Stimulated activated naive B cell treated with anti-CD40 and anti-IgM and Interleukin-4, amounts not matched to agents 10 μg/mL and 1 μg/mL and 100 μg/mL, for 72 hours (primary cell): ENCODE results near the gene SLC25A23.
"Not testable (repeated sequence)": the region's sequence is repeated elsewhere in the genome, so short reads cannot be mapped to it uniquely, and the experiment has no call there.

Source experiments
- ATAC-seq, 2 donors: fragments of 150-1000 bp; cut with Tn5 transposase; replicated peaks; 2 replicates each; pipeline ENCODE4 v1.10.0; 2021; ENCODE audit warnings: moderate library complexity in 1 of 2
- DNase-seq: peaks from one replicate; pipeline ENCODE4 v3.0.0; 2021
- H3K27ac Mint-ChIP-seq: one replicate; pipeline ENCODE4 v1.8.0; 2022; ENCODE audit warnings: mild to moderate bottlenecking, mixed read lengths
- H3K27me3 Mint-ChIP-seq, 2 donors: one replicate each; pipeline ENCODE4 v1.8.0; 2022; ENCODE audit warnings: mixed read lengths in 2 of 2
- H3K36me3 Mint-ChIP-seq, 2 donors: one replicate each; pipeline ENCODE4 v1.8.0; 2022; ENCODE audit warnings: mixed read lengths in 2 of 2, mild to moderate bottlenecking in 1 of 2
- H3K4me1 Mint-ChIP-seq, 2 donors: one replicate each; pipeline ENCODE4 v1.8.0; 2022; ENCODE audit warnings: mixed read lengths in 2 of 2, mild to moderate bottlenecking in 1 of 2
- H3K4me3 Mint-ChIP-seq, 2 donors: one replicate each; pipeline ENCODE4 v1.8.0; 2022; ENCODE audit warnings: mild to moderate bottlenecking in 2 of 2, mixed read lengths in 2 of 2, moderate library complexity in 1 of 2
- H3K9me3 Mint-ChIP-seq, 2 donors: one replicate each; pipeline ENCODE4 v1.8.0; 2022; ENCODE audit warnings: mixed read lengths in 2 of 2, mild to moderate bottlenecking in 1 of 2

SLC25A23 gene

GRCh38 chr19:6459262-6460098, at the start of gene SLC25A23:
SLC25A23 (minus strand) TSS chr19:6459792; CDS start chr19:6459628, 164 bp downstream.
- H3K36me3 Mint-ChIP-seq: peaks cover 17 to 21% of the 10 kb centered on the region in 2 donors
- H3K4me3 Mint-ChIP-seq: peak within 1 kb of the TSS; percentile 93 to 97
- peak within 1 kb of the TSS; percentile 91 for H3K27ac Mint-ChIP-seq

DNA sequence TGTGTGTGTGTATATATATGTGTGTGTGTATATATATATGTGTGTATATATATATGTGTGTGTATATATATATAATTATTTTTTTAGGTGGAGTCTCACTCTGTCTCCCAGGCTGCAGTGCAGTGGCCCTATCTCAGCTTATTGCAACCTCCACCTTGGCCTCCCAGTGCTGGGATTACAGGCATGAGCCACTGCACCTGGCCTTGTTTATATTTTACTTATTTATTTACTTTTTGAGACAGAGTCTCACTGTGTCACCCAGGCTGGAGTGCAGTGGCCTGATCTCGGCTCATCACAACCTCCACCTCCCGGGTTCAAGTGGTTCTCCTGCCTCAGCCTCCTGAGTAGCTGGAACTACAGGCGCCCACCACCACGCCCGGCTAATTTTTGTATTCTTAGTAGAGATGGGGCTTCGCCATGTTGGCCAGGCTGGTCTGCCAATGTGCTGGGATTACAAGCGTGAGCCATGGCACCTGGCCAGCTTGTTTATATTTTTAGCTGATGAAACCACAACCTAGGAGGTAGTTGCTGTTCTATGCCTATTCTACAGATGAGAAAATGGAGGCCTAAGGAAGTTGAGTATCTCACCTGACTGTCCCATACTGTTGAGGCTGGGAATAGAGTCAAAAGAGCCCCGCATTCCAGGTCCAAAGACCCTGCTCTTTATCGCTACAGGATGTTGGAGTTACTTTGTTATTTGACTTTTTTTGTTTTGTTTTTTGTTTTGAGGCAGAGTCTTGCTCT, 48.6 kb upstream of the SLC25A23 start:
- not testable (repeated sequence) for H3K27ac Mint-ChIP-seq, H3K4me3 Mint-ChIP-seq, H3K36me3 Mint-ChIP-seq, H3K9me3 Mint-ChIP-seq, H3K4me1 Mint-ChIP-seq, ATAC-seq, DNase-seq, H3K27me3 Mint-ChIP-seq

More at GRCh38 chr19:6459262-6460098, at the start of gene SLC25A23:
- Mint-ChIP-seq H3K27me3 (peaks cover 4 to 13% of the 10 kb centered on the region in 2 donors), H3K4me1 (peaks cover 22 to 40% of the 10 kb centered on the region in 2 donors), H3K9me3 (peaks cover 0 to 3% of the 10 kb centered on the region in 2 donors)
- DNase-seq (peak; percentile 48), ATAC-seq (peak; percentile 44 to 53)

GRCh38 chr19:6503407-6504201, 44.0 kb upstream of the SLC25A23 start:
- Mint-ChIP-seq H3K4me3 (peak overlapping the region; percentile 47 to 80), H3K27ac (no peak overlapping the region), H3K9me3 (no peaks in the 10 kb centered on the region), H3K36me3 (no peaks in the 10 kb centered on the region), H3K4me1 (peaks cover 8 to 22% of the 10 kb centered on the region in 2 donors), H3K27me3 (peaks cover 12 to 22% of the 10 kb centered on the region in 2 donors)
- DNase-seq (no peak), ATAC-seq (no peak)

DNA sequence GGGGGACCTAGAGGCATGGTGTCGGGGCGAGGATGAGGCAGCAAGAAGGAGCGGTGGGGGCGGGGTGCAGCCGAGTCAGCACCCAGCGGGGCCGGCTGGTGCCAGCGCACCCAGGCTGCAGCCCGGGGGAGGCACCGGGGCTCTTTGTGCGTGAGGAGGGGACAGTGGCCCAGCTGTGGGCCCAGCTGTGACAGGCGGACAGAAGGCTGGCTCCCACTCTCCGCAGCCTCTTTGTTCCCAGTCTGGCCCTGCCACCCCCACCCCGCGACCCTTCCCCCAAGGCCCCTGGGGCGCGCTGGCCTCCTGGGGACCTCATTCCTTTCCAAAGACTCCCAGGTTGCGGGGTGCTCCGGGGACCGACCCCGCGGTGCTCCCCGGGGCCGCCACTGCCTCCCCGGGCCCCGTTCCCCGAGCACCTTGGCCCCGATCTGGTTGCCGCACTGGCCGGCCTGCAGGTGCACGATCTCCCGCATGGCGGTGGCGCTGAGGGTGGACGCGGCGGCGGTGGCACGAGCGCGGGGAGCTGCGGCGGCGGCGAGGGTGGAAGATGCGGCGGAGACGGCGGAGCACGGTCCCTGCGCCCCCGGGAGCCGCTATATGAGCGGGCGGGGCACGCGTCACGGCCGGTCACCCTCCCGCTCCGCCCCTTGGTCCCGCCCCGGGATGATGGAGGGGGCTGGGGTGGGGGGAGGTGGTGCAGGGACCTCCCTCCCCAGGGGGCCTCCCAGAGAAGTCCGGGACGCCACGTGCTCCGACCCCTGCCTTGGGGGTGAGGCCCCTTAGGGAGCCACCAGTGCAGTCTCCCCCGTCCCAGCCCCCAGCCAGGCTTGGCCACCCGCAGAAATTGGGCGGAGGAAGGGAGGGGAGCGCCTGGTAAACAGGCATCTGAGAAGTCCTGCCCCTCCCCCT, 42.4 kb upstream of the SLC25A23 start, which contains the start of gene TUBB4A:
TSS of gene TUBB4A (minus strand) at position 570 of the 909 bp plus-strand sequence. CDS start at position 473, 97 bp downstream.
- Mint-ChIP-seq H3K36me3 (no peaks in the 10 kb centered on the region), H3K27ac (peak within 1 kb of the TSS; percentile 42), H3K27me3 (peaks cover 12 to 22% of the 10 kb centered on the region in 2 donors), H3K4me1 (peaks cover 10 to 27% of the 10 kb centered on the region in 2 donors), H3K4me3 (peak within 1 kb of the TSS; percentile 80 to 83), H3K9me3 (no peaks in the 10 kb centered on the region)
- ATAC-seq (peak; percentile 62 to 68), DNase-seq (no peak)

DNA sequence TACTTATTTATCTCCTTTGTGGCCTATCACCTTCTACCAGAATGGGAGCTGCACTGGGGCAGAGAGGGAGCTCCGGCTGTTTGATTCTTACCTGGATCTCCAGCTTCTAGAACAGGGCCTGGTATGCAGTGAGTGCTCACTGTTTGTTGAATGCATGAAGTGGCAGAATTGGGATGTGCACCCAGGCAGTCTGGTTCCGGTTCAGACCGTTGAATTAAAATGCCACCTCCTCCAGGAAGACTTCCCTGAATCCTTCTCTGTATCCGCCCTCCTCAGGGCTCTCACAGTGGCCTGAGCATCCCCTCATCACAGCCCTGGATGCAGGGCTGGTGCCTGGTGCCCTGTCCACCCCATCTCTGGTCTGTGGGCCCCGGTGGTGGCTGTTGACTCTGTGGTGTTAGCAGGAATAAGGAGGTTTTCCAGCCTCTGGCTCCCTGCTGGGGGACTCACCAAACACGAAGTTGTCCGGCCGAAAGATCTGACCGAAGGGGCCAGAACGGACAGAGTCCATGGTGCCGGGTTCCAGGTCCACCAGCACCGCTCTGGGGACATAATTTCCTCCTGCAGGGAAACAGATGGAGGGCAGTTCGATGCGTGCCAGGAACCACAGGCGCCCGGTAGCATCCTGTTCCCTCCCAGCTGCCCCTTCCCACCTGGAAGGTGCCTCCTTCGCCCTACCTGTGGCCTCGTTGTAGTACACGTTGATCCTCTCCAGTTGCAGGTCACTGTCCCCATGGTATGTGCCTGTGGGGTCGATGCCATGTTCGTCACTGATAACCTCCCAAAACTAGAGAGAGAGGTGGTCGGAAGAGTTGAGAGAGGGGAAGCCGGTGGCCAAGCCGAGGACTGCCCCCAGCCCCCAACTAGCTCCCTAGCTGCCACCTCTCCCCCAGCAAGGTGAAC, 41.5 kb upstream of the SLC25A23 start:
- H3K4me1 Mint-ChIP-seq: peaks cover 10 to 27% of the 10 kb centered on the region in 2 donors
- H3K27me3 Mint-ChIP-seq: peaks cover 12 to 22% of the 10 kb centered on the region in 2 donors
- H3K4me3 Mint-ChIP-seq: peak overlapping the region; percentile 71 to 83
- no peak for ATAC-seq
- no peaks in the 10 kb centered on the region for H3K36me3 Mint-ChIP-seq
- no peaks in the 10 kb centered on the region for H3K9me3 Mint-ChIP-seq
- DNase-seq: no peak
- peak overlapping the region; percentile 42 for H3K27ac Mint-ChIP-seq

DNA sequence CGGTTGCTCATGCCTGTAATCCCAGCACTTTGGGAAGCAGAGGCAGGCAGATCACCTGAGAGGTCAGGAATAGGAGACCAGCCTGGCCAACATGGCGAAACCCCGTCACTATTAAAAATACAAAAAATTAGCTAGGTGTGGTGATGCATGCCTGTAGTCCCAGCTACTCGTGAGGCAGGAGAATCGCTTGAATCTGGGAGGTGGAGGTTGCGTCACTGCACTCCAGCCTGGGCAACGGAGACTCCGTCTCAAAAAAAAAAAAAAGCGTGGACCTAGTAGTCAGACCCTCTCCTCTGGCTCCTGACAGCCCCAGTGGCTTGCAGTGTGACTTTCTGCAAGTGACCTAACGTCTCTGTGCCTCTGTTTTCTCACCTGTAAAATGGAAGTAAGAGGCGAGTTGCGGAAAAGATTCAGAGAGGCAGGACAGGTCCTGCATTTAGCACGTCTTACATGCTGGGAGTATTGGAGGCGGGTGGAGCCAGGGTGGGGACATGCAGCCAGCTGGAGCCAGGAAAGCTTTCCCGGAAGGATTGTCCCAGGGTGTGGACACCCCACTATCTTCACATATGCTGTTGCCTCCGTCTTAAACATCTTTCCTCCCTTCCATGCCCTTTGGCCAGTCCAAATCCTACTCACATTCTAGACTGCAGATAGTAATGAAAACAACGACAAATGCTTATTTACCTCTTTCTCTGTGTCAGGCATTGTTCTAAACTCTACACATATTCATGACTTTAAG, 39.6 kb upstream of the SLC25A23 start:
- Mint-ChIP-seq H3K4me1 (peaks cover 10 to 21% of the 10 kb centered on the region in 2 donors), H3K27me3 (peaks cover 12 to 22% of the 10 kb centered on the region in 2 donors), H3K9me3 (no peaks in the 10 kb centered on the region), H3K4me3 (no peak overlapping the region), H3K36me3 (peaks cover 0 to 6% of the 10 kb centered on the region in 2 donors), H3K27ac (no peak overlapping the region)
- ATAC-seq (no peak), DNase-seq (no peak)

GRCh38 chr19:6498294-6499036, 38.9 kb upstream of the SLC25A23 start:
- ATAC-seq (no peak), DNase-seq (no peak)
- Mint-ChIP-seq H3K9me3 (no peaks in the 10 kb centered on the region), H3K27ac (peak overlapping the region; percentile 26), H3K27me3 (peaks cover 9 to 18% of the 10 kb centered on the region in 2 donors), H3K4me3 (no peak overlapping the region), H3K36me3 (peaks cover 0 to 6% of the 10 kb centered on the region in 2 donors), H3K4me1 (peaks cover 10 to 21% of the 10 kb centered on the region in 2 donors)

DNA sequence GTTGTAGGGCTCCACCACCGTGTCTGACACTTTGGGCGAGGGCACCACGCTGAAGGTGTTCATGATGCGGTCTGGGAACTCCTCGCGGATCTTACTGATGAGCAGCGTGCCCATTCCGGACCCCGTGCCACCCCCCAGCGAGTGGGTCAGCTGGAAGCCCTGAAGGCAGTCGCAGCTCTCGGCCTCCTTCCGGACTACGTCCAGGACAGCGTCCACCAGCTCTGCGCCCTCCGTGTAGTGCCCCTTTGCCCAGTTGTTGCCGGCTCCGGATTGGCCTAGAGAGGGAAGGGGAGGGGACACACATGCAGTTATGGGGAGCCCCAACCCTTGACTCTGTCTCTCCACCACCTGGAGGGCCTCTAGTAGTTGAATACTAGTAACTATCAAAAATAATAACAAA, 36.4 kb upstream of the SLC25A23 start:
- ATAC-seq (no peak), DNase-seq (no peak)
- peaks cover 2 to 4% of the 10 kb centered on the region in 2 donors for H3K27me3 Mint-ChIP-seq
- H3K9me3 Mint-ChIP-seq: peaks cover 3 to 5% of the 10 kb centered on the region in 2 donors
- peaks cover 3 to 8% of the 10 kb centered on the region in 2 donors for H3K4me1 Mint-ChIP-seq
- H3K4me3 Mint-ChIP-seq: no peak overlapping the region
- peaks cover 0 to 6% of the 10 kb centered on the region in 2 donors for H3K36me3 Mint-ChIP-seq
- H3K27ac Mint-ChIP-seq: no peak overlapping the region

- no peak for ATAC-seq
- H3K27ac Mint-ChIP-seq: no peak overlapping the region
- H3K4me1 Mint-ChIP-seq: peaks cover 8 to 18% of the 10 kb centered on the region in 2 donors
- H3K4me3 Mint-ChIP-seq: no peak overlapping the region
- peaks cover 0 to 3% of the 10 kb centered on the region in 2 donors for H3K27me3 Mint-ChIP-seq
- H3K36me3 Mint-ChIP-seq: peaks cover 0 to 6% of the 10 kb centered on the region in 2 donors
- DNase-seq: no peak
- H3K9me3 Mint-ChIP-seq: peaks cover 3 to 5% of the 10 kb centered on the region in 2 donors
Observed at GRCh38 chr19:6494438-6495036, 34.9 kb upstream of the SLC25A23 start.

GRCh38 chr19:6491802-6492592, 32.4 kb upstream of the SLC25A23 start:
- Mint-ChIP-seq H3K27me3 (peaks cover 0 to 3% of the 10 kb centered on the region in 2 donors), H3K27ac (no peak overlapping the region), H3K4me3 (no peak overlapping the region), H3K4me1 (peaks cover 9 to 15% of the 10 kb centered on the region in 2 donors), H3K9me3 (peaks cover 3 to 5% of the 10 kb centered on the region in 2 donors), H3K36me3 (peaks cover 0 to 6% of the 10 kb centered on the region in 2 donors)
- DNase-seq (no peak), ATAC-seq (no peak)
